ENCODE results near the gene PSMB11.

The PSMB11 gene, protein sequence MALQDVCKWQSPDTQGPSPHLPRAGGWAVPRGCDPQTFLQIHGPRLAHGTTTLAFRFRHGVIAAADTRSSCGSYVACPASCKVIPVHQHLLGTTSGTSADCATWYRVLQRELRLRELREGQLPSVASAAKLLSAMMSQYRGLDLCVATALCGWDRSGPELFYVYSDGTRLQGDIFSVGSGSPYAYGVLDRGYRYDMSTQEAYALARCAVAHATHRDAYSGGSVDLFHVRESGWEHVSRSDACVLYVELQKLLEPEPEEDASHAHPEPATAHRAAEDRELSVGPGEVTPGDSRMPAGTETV

DNA sequence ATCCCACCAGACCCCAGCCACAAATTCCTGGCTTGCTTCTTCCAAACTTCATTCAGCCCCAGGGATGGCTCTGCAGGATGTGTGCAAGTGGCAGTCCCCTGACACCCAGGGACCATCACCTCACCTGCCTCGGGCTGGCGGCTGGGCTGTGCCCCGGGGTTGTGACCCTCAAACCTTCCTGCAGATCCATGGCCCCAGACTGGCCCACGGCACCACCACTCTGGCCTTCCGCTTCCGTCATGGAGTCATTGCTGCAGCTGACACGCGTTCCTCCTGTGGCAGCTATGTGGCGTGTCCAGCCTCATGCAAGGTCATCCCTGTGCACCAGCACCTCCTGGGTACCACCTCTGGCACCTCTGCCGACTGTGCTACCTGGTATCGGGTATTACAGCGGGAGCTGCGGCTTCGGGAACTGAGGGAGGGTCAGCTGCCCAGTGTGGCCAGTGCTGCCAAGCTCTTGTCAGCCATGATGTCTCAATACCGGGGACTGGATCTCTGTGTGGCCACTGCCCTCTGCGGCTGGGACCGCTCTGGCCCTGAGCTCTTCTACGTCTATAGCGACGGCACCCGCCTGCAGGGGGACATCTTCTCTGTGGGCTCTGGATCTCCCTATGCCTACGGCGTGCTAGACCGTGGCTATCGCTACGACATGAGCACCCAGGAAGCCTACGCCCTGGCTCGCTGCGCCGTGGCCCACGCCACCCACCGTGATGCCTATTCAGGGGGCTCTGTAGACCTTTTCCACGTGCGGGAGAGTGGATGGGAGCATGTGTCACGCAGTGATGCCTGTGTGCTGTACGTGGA lies at the start of gene PSMB11:
Gene PSMB11 (plus strand): TSS at position 51 of the 804 bp plus-strand sequence. CDS start 14 bp downstream, at position 65.
- DNase-seq (ENCODE audit: low spot score), result no peak
- TF ChIP-seq, protein P1, sequence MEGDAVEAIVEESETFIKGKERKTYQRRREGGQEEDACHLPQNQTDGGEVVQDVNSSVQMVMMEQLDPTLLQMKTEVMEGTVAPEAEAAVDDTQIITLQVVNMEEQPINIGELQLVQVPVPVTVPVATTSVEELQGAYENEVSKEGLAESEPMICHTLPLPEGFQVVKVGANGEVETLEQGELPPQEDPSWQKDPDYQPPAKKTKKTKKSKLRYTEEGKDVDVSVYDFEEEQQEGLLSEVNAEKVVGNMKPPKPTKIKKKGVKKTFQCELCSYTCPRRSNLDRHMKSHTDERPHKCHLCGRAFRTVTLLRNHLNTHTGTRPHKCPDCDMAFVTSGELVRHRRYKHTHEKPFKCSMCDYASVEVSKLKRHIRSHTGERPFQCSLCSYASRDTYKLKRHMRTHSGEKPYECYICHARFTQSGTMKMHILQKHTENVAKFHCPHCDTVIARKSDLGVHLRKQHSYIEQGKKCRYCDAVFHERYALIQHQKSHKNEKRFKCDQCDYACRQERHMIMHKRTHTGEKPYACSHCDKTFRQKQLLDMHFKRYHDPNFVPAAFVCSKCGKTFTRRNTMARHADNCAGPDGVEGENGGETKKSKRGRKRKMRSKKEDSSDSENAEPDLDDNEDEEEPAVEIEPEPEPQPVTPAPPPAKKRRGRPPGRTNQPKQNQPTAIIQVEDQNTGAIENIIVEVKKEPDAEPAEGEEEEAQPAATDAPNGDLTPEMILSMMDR (IDR thresholded peaks at IDR 0.05; ENCODE audit: extremely low read depth, missing control alignments), result no peak

DNA sequence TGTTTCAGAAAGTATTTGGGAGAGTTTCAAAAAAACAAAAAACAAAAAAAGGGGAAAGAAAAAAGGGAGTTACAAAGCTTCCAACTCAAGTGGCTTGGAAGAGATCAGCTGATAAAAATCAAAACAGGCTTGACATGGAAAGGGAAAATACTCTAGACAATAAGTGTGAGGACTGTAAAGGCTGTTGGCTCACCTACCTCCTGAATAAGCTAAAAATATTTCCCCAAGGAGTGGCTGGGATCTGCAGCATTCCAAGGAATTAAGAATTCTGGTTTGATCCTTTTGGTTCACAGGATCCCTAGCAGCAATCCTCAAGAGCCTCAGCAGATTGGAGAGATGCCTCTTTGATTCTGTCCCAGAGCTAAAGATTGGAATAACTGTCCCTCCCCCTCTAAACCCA lies 48.5 kb upstream of the PSMB11 start:
- TF ChIP-seq, protein P1 (IDR thresholded peaks at IDR 0.05; ENCODE audit: extremely low read depth, missing control alignments), result no peak
- no peak for DNase-seq (ENCODE audit: low spot score)

DNA sequence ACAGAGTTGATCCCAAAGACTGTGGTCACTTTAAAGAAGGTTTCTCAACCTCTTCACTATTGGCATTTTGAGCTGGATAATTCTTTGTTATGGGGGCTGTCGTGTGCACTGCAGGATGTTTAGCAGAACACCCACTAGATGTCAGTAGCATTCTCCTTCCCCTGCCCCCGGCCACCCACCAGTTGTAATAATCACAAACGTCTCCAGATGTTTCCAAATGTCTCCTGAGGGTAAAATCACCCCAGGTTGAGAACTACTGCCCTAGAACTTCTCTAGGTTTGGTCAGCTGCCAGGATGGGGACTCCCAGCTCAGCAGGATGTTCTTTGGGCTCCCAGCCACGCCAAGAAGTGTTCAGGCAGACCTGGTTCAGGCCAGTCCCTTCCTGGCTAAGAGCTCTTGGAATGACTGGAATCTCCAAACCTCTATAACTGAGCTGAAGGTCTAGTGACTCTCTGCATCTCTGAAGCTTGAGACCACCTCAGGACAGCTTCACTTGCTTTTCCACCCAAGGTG lies 47.2 kb upstream of the PSMB11 start:
- peak; percentile 65 for DNase-seq (ENCODE audit: low spot score)
- TF ChIP-seq, protein P1 (IDR thresholded peaks at IDR 0.05; ENCODE audit: extremely low read depth, missing control alignments), result peak; percentile 57

DNA sequence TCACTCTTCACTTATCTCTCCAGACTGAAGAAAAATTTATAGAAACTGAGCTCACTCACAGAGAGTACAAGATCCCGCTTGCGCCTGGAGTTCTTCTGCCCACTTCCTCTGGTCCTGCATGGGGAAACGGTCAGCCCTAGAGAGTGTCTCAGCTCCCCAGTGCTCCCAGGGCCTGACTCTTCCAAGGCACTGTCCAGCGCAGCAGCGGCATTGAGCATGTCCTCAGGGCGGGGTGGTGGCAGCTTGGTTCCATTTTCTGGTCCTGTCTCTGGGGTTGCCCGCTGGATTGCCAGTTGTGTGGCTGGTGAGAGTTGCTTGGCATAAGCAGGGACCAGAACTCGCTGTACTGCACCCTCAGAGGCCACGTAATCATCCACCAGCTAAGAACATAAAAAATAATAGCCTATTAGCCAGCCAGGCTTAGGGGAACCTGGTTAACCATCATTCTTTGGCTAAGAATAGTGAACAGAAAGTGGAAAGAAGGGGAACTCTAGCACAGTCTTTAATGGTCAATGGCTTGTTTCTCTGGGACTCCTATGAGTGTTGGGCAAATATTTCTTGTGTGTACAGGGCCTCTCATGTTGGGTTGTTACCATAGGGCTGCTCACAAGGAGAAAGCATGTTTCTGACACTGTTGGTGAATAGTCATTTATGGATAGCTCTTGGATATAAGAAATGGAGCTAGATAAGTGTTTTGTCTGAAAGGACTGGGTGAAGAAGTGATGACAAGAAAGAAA lies 46.0 kb upstream of the PSMB11 start:
- TF ChIP-seq, protein P1 (IDR thresholded peaks at IDR 0.05; ENCODE audit: extremely low read depth, missing control alignments), result no peak
- DNase-seq (ENCODE audit: low spot score), result no peak

DNA sequence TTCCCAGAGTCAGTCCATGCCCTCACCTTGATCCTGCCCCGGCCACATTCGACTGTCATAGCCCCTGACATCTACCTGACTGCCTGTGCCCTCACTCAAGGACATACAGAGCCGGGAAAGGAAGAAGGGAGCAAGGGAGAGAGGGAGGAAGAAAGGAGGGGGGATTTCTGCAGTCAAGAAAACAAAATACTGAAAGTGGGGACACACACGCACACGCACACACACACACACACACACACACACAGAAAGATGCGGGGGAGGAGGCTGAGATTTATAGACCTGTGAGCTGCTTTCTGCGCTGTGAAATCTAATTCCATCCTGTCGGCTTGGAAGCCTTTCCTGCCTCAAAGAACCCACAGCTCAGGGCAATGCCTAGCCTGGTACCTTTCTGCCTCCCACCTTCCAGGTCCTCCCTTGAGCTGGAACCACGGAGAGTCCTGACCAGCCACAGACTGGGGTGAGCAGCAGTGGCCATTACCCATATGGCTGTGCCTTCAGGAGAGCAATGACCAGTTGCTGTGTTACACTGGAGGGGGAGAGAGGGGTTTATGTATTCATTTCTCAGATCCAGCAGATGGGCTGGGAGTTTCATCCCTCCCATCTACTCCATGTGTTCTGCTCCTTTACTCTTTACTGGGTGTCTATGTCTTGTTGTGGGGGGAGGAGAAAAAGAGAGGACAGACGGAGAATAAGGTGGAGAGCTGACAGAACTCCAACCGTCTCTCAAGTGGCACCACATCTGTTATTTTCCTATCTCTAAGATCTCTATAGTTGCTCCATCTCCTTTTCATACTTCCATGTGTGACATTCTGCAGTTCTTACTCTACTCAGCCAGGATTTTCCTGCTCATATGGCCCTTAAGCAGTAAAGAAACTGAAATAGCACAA lies 45.0 kb upstream of the PSMB11 start:
- TF ChIP-seq, protein P1 (IDR thresholded peaks at IDR 0.05; ENCODE audit: extremely low read depth, missing control alignments), result no peak
- DNase-seq (ENCODE audit: low spot score), result no peak

DNA sequence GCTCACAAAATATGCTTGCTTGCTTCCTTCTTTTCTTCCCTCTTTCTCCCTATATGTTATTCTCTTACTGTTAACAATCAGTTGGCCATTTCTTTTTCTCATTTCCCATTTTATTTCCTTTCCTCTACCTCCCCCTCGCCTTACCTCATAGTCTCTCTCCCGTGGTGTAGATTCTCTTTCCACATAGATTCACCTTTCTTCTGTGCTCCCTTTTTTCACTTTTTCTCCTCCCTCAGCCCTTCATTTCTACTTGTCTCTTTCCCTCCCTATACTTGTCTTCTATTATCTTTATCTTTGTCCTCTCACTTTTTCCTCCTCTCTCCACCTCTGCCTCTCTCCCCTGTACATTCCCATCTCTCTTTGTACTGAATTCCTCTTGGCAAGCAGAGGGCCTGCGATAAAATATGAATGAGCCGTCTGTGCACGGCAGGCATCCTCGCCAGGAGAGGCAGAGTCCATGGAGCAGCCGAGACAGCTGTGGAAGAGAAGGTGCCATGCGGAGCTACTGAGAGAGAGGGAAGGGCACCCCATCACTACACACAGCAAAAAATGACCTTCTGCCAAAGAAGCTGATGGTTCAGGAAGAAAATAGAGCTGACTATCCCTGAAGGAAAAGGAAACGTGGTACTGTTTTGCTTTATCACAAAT lies 44.2 kb upstream of the PSMB11 start:
- TF ChIP-seq, protein P1 (IDR thresholded peaks at IDR 0.05; ENCODE audit: extremely low read depth, missing control alignments), result no peak
- no peak for DNase-seq (ENCODE audit: low spot score)
